Activated naive CD8-positive, alpha-beta T cell treated with anti-CD3 and anti-CD28 coated beads, Interleukin-2, amount 50 U/mL, for 16 hours (primary cell): ENCODE results near the gene LDB3.
"Not testable (repeated sequence)": the region's sequence is repeated elsewhere in the genome, so short reads cannot be mapped to it uniquely, and the experiment has no call there.

Source experiments
- DNase-seq: peaks from one replicate; pipeline ENCODE4 v3.0.0-alpha.2; 2020; ENCODE audit warnings: low read depth, low spot score

LDB3 gene

DNA sequence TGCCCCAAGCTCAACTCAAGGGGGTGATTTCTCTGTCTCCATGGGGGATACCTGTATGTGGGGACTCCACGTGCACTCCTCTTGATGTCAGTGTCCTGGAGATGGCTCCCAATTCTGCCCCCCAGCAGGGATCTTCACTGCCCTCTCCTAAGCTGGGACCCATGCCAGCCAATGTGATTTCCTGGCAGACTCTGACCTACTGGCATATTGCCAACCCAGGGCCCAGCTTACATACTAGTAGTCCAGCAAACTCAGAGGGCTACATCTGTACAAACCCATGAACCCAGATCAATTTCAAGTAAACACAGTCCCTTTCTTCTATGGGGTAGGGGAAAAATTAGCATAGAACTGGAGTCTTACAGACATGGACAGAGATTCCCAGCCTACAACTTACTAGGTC lies 61.9 kb downstream of the LDB3 start:
- DNase-seq = no peak

DNA sequence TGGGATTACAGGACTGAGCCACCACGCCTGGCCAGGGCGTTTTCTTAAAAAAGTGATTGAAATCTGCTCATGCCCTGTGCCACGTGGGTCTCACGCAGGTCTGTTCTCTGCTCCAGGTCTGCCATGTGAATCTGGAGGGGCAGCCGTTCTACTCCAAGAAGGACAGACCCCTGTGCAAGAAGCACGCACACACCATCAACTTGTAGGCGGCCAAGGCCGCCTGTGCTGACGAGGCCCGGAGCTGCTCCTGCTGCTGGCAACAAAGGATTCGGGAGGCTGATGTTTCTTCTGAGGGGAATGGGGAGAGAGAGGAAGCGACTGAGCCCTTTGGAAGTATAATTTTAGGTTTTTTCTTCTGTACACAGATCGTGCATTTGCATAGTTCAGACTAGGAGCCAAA lies 64.5 kb downstream of the LDB3 start:
- DNase-seq = no peak

DNA sequence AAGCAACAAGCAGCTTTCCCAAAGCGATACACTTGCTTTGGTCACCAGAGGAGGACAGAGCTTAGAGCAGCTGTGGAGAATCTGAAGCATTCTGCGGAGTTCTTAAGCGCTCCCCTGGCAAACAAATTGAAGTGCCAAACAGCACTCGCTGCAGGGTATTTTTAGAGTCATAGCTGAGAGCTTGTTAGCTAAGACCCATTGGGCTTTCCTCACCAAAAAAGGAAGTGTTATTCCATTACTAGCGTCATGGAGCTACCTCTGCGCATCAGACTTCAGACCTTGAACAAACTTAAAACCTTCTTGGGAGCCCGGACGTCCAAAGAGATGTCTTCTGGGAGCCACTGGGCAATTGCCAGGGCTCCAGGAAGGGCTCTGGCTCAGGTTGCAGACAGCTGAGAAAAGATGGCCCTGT lies 65.0 kb downstream of the LDB3 start:
- DNase-seq = no peak

DNA sequence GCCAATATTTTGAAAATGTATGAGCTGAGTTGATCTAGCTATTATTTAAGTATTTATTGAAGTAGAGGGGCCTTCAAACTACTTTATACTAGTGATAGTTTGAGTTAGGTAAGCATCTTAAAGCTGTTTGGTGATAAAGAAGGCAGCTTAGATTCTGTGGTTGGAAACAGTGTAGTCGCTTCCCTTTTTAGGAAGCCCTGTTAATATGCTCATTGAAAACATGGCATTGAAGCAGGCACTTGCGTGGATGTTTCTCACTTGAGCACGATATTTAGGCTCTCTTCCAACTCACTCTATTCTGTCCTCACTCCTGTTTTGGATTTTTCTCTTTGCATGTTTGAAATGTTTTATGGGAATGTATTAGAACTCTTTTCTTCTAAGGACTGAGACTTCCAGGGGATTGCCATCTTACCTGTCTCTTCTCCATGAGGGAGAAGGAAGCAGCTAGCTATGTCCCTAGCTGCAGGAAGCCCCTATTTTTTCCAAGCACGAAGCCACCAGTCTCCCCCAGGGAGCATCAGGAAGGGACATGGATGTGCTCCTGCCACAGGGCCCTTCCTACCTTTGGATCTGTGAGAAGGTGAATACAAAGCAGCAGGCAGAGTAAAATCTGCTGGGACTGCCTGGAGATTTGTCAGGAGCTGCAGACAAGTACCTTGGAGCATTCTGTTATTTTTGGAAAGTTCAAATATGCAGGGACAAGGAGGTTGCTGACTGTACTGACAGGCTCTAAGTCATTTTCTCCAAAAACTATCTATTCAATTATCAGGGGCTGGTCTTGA lies 66.1 kb downstream of the LDB3 start:
- no peak for DNase-seq

DNA sequence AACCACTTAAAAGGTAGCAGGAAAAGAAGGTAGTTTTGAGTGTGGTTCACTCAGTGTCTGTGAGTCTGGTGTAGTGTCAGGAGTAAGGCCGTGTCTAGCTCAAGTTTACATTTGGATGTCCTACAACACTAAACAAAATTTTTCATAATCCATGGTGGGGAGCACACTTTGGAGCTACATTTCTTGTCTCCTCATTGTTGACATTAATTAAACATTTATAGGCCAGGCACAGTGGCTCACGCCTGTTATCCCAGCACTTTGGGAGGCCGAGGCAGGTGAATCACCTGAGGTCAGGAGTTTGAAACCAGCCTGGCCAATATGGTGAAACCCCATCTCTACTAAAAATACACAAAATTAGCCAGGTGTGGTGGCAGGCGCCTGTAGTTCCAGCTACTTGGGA lies 67.0 kb downstream of the LDB3 start:
- DNase-seq = not testable (repeated sequence)

DNA sequence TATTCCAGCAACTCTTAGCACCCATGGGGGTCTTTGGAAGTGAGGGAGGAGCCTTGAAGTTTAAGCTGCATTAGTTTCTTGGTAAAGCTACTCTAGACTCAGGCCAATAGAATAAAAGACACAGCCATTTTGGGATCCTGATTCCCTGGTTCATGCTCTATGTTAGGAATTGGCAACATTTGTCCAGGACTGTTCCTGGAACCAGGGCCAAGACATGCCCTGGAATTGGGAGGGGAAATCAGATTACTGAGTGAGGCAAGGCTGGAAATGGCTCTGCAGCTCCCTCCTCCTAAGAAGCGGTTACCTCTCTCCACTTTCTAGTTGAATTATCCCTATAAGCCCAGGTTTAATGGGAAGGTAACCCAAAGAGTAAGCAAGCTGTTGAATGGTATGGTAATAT lies 73.9 kb downstream of the LDB3 start:
- DNase-seq = no peak

DNA sequence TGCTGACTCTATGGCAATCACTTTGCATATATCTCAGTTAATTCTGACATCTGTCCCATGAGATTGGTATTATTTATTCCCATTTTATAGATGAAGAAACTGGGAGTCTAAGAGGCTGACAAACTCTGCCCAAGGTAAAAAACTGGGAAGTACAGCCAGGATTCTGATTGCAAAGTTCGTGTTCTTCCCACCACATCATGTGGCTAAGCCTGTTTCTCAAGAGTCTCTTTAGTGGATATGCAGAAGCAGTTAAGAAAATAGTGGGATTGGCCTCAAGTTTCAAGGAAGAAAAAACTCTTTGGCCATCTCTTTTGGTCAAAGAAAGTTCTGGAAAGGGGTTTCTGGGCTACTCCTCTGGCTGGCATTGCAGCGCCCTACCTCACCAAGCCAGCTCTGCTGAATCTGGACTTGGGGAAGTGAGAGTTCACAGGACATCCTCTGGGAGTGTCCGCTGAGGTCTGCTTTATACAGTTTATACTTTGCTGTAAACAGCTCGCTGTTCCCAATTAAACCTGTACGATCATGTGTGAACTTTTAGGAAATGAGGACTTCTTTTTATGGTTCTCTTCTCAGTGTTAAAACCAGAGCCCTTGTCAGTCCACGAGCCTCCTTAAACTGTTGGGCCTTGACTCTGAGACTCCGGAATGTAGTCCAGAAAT lies 75.9 kb downstream of the LDB3 start:
- DNase-seq = no peak

DNA sequence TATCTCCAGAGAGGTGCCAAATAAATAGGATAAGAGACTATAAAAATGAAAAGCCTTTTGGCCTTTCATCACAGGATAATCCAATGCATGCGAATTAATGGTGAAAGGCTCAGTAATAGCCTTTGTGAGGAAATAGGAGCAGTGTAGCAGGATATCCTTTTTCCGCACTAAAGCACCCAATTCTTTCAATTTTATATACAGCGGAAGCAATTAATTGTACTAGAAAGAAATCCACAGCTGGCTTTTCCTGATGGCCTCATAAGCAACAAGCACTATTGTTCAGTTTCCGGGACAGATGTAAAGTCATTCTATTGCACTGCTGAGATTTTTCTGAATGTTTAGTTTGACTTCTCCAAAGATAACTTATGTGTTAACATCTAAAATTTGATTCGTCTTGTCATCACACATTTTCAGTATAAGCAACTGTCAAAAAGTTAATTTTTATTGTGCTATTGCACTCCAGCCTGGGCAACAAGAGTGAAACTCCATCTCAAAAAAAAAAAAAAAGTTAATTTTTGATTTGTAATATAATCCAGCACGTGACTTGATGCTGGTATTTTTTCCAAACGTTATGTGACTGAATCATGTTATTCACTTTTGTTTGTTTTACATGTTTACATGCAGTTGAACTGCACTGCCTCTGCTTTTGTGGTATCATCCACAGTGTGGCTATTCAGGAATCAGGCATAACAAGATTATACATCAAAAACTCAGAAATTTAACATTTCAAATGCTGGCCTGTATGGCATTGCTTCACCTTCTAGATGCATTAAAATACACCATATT lies 79.7 kb downstream of the LDB3 start:
- DNase-seq = no peak

DNA sequence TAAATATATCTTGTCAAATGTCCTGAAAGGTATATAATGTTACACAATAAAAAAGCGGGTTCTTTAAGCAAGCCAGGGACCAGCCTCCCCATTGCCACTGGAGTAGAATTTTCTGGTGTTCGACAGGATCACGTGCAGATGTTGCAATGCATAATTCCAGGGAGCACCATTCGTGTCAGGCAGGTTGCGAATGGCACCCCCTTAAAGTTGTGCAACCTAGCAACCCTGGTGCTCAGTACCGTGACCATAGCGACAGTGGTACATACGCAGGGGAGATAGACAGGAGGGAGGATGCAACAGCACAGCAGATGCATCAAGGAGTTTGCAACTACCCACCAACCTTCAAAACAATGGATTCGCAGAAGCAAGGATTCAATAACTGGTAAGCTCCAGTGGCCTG lies 81.5 kb downstream of the LDB3 start:
- no peak for DNase-seq

DNA sequence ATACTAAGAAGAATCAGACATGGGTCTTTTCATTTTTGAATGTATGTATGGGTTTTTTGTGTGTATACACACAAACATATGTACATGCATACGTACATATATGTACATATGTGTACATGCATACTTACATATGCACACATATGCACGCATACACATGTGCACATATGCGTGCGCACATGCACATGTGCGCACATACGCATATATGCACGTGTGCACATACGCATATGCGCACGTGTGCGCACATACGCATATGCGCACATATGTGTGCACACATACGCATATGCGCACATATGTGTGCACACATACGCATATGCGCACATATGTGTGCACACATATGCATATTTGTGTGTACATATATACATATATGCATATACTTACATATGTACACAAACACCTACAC lies 83.2 kb downstream of the LDB3 start:
- DNase-seq = no peak

DNA sequence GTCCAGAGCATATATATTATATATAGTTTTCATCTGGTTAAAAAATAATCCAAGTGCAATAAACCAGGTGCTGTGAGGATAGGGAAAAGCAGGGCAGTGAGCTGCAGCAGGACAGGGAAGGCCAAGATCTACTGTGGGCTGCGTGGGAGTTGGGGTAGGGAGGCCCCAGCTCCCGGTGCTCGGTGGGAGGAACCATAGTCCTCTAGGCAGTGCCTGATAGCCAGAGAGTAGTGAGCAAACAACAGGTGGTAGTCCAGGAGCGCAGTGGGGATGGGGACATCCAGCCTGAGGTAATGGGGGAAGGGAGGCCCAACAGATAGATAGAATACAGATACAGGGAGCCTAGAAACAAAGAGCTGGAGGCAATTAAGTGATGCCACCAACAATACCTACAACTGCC lies 84.0 kb downstream of the LDB3 start:
- no peak for DNase-seq

DNA sequence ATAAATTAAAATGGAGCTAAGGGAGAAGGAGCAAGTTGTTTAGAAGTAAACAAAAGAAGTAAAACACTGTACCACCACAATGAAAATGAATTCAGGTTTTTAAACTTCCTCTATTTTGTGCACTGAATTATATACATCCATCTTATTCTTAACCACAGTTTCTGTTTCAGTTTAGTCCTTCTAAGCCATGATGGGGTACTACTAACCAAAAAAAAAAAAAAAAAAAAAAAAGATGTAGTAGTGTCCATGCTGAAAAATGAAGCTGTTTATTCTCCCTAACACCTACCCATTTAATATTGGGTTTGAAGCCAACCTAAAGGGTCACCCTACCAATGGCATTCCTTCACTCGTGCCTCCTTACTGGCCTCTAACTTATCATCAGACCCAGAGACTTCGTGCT lies 84.7 kb downstream of the LDB3 start:
- no peak for DNase-seq

DNA sequence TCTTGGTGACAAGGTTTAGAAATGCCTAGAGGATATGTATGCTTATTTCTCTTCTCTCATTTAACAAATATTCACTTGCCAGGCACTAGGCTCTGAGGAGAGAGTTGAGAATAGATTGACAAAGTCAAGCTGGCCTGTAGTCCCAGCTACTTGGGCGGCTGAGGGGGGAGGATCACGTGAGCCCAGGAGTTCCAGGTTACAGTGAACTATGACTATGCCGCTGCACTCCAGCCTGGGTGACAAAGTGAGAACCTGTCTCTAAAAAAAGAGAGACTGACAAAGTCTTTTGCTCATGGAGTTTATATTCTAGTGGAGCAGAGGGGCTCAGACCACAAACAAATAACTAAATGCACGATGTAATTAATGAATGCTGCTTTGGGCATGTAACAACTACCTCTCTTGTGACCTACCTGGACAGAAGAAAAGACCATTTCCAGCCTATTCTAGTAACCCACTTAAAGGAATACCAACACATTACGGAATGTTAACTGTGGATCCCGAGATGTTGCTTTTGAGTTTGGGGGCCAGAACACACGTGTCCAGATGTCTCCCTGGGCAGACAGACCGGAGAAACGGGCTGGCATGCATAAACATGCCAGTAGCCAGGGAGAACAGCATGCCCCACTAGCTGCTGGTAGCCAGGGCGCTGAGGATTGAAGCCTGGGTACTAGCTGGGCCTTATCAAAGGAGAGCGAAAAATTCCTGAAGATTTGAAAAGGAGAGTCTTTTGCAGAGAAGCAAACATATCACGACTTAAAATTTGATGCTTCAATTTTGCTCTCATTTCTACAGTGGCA lies 85.5 kb downstream of the LDB3 start:
- no peak for DNase-seq

DNA sequence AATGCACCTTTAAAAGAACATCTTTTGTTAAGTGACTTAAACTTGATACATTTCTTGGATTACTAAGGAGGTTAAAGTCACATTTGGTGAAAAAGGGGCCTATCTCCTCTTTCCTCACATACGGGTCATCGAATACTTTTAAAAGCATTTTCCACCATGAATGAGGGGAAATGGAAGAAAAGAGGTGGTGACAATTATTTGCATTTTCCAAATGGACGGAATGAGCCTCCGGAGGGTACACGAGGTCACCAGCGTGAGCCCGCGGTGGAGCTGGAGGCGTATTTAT lies 87.1 kb downstream of the LDB3 start:
- DNase-seq = no peak

DNA sequence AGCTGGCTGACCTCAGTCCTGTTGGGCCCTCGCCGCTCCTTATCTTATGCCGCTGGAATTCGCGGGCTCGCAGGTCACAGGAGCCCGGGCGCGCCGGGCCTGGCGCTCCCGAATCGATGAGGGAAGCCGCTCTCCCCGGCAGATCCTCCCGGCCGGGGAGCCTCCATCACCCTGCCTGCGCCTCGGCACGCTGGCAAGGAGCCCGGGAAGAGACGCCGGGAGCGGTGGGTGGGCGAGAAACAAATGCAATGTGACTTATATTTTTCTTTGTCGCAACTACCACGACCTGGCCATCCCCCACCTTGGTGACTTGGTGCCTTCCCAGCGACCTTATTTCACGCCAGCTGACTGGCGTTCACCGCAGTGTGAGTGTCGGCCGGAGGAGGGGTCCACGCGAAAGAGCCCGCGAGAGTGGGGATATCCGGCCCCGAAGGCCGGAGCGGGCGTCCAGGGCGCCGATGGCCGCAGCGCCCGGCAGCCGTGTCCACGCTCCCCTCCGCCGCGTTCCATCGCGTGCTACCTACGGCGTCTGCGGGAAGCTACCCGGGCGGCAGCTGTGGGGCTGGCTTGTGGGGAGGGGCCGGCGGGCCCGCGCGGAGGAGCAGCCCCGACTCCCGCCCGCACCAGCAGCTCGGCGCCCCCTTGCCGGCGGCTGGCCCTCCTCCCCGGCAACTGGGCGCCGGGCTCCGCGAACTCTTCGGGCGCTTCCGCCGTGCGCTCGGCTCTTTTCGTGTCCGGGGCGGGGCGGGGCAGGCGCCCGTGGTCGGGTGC lies 87.6 kb downstream of the LDB3 start:
- DNase-seq = peak; percentile 68

DNA sequence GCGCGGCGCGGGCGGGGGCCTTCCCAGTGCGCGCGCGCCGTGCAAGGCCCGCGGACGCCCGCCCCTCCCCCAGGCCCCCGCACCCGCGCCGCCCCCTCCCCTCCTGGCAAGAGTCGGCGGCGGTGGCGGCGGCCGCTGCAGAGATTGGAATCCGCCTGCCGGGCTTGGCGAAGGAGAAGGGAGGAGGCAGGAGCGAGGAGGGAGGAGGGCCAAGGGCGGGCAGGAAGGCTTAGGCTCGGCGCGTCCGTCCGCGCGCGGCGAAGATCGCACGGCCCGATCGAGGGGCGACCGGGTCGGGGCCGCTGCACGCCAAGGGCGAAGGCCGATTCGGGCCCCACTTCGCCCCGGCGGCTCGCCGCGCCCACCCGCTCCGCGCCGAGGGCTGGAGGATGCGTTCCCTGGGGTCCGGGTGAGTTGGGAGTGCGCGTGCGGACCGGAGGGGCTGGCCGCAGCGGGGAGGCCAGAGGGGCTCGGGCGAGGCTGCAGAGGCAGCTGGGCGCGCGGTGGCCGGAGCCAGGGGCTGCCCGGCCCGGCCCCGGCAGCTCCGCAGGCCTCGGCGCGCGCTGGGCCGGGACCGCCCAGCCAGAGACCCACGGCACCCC lies 88.3 kb downstream of the LDB3 start, which contains the start of gene BMPR1A:
TSS of gene BMPR1A (plus strand) at position 109 of the 602 bp plus-strand sequence. CDS start 119,400 bp downstream, outside the sequence.
- no peak for DNase-seq

DNA sequence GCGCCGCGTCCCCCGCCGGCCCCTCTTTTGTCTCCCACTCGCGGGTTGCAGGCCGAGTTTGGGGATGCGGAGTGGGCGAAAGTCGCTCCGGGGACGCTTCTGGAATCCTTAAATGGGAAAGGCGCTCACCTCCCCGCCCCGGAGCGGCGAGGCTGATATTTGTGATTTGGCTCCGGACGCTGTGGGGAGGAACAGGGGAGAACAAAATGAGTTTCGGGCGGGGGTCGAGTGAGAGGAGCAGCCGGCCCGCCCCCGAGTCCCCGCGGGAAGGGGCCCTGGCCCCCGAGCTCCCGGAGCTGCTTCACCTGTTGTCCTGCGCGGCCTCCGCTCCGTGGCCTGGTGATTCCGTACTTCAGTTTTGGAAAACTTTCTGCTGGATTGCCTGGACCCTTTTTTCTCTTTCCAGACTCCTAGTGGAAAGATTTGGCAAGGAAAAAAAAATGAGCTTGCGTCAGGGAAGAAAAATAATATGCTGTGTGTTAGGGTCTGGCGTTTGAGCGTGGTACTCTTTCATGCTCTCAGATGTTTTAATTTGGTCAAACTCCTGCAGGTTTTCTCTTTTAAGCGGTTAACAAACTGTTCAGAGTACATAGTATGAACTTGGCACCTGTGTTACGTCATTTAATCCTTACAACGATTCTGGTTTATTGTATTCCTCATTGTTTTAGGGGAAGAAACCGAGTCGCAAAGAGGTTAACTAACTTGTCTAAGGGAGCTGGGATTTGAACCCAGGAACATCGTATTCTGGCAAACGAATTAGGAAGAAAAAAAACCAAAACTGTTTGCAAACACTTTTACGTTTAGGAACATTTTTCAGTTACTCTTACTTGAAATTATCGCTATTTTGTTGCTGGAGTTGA lies 89.0 kb downstream of the LDB3 start:
- DNase-seq = no peak

DNA sequence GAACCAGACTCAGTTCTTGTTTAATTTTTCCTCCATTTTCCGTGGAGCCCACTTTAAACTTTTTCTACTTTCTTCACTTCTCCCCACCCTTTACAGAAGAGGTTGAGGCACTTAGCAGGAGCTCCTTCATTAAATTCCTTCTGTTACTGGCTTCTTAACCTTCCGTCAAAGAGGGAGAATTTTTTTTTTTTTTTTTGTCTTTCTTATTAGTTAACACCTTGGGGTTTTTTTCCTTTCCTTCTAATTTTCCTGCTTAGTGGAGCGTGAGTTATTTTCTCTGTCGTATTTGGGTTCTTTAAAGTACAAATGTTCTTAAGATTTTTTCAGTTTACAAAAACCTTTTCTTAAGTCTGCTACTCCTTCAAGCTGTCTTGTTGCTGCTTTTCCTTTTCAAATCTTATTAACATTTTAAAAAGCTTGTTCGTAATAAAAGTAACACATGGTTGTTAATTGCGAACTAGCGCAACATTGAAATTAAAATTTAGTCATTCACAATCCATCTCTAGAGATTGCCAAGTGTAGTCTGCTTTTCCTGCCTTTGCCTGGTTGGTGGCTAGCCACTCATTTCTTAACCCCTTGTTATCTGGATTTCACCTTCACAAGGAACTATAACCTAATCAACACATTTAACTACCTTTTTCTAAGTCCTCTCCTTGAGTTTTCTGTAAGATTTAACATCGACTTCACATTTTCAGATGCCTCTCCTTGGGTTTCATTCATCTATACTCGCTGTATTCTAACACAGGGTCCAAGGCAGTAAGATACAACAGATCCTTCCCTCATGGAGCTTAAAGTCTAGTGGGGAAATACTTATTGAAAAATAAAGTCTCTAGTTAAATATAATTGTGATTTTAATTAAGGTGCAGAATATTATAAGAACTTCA lies 90.1 kb downstream of the LDB3 start:
- DNase-seq = no peak
